MM.1S (cell line): ENCODE measurements around the gene RAB20.

Experiments used
- EZH2phosphoT487 ChIP-seq: fragments of 300-600 bp; sonication (generic); IDR thresholded peaks from 2 replicates; pipeline ENCODE4 v1.6.1; 2018; ENCODE audit warnings: antibody characterized with exemption, low read length
- TF ChIP-seq, protein P1 (sequence below): fragments of 300-600 bp; sonication (generic); IDR thresholded peaks from 2 replicates; pipeline ENCODE4 v1.5.1; 2016; ENCODE audit warnings: antibody characterized with exemption, low read length, mixed read lengths

DNA sequence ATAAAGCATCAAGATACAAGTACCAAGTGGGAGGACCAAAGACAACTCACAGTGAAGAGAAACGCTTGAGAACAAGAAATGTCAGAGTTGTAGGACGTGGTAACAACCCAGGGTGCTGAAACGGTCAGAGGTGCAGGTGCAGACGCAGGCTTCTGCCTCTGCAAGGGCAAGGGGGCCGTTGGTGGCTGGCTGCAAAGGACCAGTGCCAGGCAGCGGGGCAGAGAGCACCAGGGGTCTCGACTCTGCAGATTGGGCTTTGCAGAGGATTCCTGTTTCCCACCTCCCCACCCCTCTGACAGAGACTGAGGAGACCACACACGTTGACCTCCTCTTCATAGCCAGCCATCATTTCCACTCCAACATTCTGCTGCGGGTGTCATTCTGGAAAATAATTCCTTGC is 38.3 kb downstream of the RAB20 start:
- TF ChIP-seq EZH2phosphoT487: no peak
- TF ChIP-seq, protein P1, sequence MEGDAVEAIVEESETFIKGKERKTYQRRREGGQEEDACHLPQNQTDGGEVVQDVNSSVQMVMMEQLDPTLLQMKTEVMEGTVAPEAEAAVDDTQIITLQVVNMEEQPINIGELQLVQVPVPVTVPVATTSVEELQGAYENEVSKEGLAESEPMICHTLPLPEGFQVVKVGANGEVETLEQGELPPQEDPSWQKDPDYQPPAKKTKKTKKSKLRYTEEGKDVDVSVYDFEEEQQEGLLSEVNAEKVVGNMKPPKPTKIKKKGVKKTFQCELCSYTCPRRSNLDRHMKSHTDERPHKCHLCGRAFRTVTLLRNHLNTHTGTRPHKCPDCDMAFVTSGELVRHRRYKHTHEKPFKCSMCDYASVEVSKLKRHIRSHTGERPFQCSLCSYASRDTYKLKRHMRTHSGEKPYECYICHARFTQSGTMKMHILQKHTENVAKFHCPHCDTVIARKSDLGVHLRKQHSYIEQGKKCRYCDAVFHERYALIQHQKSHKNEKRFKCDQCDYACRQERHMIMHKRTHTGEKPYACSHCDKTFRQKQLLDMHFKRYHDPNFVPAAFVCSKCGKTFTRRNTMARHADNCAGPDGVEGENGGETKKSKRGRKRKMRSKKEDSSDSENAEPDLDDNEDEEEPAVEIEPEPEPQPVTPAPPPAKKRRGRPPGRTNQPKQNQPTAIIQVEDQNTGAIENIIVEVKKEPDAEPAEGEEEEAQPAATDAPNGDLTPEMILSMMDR: no peak
